Measurements from ENCODE around the gene PSMD3.
A peak's percentile ranks its signal among the peaks of the same experiment; 100 is the strongest.

The PSMD3 gene

GRCh38 chr17:40023590-40024292, 43.1 kb downstream of the PSMD3 start:
- FAIRE-seq, result no peak

- FAIRE-seq, result no peak
Measured at GRCh38 chr17:40024901-40025300, 44.3 kb downstream of the PSMD3 start.

- no peak for FAIRE-seq
Measured at GRCh38 chr17:40025559-40025958, 45.0 kb downstream of the PSMD3 start.

- no peak for FAIRE-seq
Measured at GRCh38 chr17:40025991-40026815, 45.6 kb downstream of the PSMD3 start.

GRCh38 chr17:40026816-40027613, 46.4 kb downstream of the PSMD3 start:
- FAIRE-seq, result no peak

GRCh38 chr17:40027614-40028012, 47.0 kb downstream of the PSMD3 start:
- FAIRE-seq, result no peak

GRCh38 chr17:40028595-40028994, 48.0 kb downstream of the PSMD3 start:
- FAIRE-seq, result no peak

- no peak for FAIRE-seq
Measured at GRCh38 chr17:40031706-40032105, 51.1 kb downstream of the PSMD3 start.

- FAIRE-seq, result no peak
Measured at GRCh38 chr17:40032322-40033320, 52.0 kb downstream of the PSMD3 start.

GRCh38 chr17:40033339-40033738, 52.7 kb downstream of the PSMD3 start:
- no peak for FAIRE-seq

- FAIRE-seq, result no peak
Measured at GRCh38 chr17:40034426-40035161, 54.0 kb downstream of the PSMD3 start.

GRCh38 chr17:40035162-40035559, 54.6 kb downstream of the PSMD3 start:
- no peak for FAIRE-seq

- FAIRE-seq, result peak; percentile 50
Measured at GRCh38 chr17:40038882-40039513, 58.4 kb downstream of the PSMD3 start.

- no peak for FAIRE-seq
Measured at GRCh38 chr17:40041196-40041595, 60.6 kb downstream of the PSMD3 start.
